NCI-H774 (cell line): ENCODE data around the gene BAIAP2L2.
"Not testable (repeated sequence)": the region's sequence is repeated elsewhere in the genome, so short reads cannot be mapped to it uniquely, and the experiment has no call there.

ENCODE experiments used
- DNase-seq: peaks from one replicate; lab custom pipeline; 2025; lab: John Stamatoyannopoulos, UW

BAIAP2L2 gene

DNA sequence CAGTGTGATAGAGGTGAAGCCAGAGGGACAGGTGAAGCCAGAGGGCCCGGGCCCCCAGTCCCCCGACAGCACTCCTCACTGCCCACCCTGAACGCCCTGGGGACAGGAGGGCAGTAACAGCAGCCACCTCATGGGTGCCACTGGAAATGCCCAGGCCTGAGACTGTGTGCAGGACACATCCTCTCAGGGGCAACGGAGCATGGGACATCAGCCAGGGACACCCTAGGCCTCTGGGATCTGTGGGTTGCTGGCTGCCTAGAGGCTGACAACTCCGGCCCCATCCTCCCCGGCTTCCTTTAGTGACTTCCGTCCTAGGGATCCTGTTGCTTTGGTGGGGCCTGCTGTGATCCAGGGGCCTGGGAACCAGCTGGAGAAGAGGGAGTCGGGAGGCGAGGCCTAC is 17.4 kb upstream of the BAIAP2L2 start:
- DNase-seq = no peak

DNA sequence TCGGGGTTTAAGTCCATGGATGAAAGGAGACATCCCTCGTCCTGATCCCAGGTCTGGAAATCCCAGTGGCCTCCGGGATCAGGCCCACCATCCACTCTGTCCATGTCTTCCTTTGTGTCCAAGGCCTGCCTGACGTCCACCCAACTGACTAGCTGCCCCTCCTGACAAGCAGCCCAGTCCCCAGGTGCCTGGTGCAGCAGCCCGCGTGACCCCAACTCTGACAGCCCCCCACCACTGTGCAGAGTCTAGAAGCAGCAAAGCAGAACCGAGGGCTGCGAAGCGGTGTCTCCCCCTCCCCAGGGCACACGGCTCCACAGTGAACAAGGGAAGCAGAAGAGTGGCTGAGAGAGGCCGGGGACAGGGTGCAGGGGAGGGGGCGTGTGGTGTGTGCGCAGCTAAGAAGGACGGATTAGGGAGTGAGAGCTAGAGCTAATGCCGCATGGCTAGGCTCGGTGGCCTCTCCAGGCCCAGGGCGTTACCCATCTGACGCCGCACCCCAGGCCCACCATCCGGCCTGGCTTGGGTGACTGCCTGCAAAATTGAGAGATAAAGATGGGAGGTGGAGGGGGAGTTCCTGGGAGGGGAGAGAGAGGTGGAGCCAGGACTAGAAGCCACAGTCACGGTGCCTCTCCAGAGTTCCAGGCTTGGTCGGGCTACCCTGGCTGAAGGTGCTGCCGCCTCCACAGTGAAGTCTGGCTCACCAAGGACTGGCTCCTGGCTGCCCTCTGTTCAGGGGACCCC is 16.6 kb upstream of the BAIAP2L2 start:
- DNase-seq = no peak

DNA sequence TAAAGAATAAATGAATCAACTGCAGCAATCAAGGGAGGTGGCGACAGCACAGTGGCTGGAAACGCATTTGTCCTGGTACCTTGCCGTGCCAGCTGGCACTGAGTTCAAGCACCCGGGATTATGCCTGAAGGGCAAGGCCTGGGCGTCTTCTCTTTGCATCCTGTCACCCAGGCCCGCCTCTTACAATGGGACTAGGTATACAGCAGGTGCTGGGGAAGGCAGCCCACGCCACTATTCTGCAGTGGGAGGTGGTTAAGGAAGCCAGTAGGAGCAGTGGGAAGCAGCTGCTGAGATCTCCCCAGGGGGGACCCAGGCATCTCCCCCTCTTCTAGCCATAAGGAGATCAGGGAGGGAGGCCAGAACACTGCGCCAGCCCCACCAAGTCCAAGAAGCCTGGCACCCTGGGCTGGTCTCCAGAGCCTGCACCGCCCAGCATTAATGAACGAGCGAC is 15.3 kb upstream of the BAIAP2L2 start:
- DNase-seq = no peak

DNA sequence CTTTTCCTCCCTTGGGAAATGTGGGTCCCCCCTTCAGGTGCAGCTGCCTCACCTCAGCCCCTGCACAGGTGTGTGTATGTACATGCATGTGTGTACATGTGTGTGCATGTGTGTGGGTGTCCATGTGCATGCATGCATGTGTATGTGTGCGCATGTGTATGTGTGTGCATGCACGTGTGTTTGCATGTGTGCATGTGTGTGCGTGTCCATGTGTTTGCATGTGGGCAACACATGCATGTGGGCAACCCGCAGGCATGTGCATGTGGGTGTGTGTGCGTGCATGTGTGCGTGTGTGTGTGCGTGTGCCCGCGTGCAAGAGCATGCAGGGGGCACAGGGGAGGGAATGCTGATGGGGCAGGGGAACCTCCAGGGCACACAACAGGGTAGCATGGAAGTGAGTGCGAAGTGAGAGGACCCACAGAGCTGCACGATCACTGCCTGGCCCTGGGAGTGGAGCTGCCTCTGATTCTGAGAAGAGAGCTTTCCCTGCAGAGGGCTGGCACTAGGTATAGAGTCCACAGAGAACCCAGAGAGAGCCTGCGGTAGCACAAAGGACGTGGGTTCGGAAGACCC is 14.6 kb upstream of the BAIAP2L2 start:
- DNase-seq = no peak

DNA sequence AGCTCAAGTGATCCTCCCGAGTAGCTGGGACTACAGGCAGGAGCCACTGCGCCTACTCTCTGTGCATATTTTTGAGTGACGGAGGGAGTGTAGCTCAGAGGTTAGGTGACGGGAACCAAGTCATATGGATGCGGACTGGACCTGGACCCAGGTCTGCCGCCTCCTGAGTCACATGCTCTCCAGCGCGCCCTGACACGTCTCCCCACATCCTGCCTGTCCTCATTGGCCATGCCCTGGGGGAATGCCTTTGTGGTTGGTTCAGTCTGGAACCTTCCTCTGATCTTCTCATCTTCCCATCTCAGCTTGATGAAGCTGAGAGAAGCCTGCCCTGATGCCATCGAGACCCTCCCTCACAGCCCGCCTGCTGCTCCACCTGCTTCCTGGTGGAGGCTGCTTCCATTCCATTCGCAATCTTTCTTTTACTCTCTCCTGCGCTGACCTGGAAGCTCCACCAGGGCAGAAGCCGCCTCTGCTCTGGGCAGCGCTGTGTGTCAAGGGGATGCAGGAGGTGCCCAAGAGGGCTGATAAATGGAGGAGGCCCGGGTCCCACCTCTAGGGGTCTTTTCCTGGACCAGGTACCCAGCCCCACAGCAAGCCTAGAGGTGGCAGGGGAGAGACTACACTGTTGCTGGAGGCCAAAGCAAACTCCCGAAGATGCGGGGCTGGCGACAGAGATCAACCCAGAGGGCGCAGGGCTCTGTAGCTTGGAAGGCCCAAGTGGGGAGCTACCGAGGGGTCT is 13.9 kb upstream of the BAIAP2L2 start:
- no peak for DNase-seq

DNA sequence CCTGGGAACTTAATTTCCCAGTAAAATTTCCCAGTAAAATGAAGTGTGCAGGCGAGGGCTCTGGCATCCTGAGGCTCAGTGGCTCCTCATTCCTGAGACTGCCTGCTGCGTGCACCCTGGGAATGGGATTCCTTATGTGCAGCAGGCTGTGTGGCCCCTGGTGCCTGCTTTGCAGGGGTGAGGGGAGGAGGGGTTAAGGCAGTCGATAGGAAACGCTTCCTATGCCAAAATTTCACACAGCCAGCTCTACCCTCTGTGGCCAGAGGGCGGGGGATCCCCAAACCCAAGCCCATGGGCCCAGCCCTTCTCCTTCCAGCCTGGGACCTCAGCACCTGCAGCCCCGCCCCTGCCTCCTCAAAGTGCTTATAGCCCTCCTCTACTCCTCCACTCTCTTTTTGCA is 12.1 kb upstream of the BAIAP2L2 start:
- no peak for DNase-seq

DNA sequence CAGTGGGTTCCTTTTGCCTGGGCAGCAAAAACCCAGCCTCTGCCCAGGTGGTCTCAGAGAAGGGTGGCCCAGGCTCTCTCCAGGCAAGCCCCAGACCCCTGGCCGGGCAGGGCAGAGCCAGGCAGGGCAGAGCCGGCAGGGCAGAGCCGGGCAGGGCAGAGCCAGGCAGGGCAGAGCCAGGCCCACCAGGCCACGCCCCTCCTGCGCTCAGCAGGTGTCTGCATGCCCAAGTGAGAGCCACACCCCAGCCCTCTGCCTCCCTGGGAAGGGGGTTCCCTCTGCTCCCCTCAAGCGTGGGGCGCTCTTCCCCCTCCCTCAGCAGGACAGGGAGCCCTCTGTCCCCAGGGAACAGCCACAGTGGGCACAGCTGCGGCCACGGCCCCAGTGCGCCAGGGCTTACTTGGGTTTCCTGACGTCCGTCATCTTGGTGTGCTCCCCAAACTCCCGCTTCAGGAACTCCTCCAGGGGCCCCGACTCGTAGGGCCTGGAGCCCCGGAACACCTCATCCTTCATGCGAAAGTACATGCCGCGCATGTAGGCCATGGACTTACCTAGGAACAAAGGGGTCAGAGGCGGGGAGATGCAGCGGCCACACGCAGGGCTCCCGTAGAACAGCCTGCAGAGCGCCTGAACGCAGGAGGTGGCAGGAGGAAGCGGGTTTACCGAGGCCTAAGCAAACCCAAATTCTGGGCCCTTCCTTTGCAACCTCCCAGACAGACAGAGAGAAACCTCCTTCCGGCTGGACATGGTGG is 10.1 kb upstream of the BAIAP2L2 start:
- DNase-seq = no peak

DNA sequence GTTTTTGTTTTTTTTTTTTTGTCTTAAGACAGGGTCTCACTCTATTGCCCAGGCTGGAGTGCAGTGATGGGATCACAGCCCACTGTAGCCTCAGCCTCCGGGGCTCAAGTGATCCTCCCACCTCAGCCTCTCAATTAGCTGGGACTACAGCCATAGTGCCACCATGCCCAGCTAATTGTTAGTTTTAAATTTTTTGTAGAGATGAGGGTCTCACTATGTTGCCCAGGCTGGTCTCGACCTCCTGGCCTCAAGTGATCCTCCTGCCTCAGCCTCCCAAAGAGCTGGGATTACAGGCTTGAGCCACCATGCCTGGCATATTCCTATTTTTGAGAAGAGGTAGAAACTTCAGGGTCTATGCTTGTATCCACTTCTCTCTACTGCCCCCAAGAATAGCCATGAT is 8.3 kb upstream of the BAIAP2L2 start:
- DNase-seq = not testable (repeated sequence)

DNA sequence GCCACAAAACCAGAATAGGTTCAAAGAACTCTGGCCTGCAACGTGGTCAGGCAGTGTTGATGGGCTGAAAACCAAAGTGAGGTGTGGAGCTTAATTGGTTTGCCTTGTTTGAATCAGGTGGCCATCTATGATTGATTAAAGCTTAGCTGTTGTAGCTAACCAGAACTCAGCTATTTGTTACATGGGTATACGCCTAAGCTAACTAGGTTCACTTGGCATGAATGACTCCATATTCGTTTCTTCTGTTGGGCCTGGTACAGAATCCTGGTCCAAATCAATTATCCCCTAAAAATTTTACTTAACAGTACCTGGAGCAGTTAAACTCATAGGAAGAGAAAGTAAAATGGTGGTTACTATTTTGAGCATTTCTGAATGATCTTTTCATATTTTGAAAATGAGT is 7.7 kb upstream of the BAIAP2L2 start:
- DNase-seq = no peak

DNA sequence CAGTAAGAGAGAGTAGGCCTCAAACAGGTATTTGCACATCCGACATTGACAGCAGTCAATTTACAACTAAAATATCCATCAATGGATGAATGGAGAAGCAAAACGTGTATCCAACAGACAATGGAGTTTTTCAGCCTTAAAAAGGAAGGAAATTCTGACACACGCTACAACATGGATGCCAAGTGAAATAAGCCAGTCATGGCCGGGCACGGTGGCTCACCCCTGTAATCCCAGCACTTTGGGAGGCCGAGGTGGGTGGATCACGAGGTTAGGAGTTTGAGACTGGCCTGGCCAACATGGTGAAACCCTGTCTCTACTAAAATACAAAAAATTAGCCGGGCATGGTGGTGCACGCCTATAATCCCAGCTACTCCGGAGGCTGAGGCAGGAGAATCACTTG is 7.1 kb upstream of the BAIAP2L2 start:
- DNase-seq = not testable (repeated sequence)

DNA sequence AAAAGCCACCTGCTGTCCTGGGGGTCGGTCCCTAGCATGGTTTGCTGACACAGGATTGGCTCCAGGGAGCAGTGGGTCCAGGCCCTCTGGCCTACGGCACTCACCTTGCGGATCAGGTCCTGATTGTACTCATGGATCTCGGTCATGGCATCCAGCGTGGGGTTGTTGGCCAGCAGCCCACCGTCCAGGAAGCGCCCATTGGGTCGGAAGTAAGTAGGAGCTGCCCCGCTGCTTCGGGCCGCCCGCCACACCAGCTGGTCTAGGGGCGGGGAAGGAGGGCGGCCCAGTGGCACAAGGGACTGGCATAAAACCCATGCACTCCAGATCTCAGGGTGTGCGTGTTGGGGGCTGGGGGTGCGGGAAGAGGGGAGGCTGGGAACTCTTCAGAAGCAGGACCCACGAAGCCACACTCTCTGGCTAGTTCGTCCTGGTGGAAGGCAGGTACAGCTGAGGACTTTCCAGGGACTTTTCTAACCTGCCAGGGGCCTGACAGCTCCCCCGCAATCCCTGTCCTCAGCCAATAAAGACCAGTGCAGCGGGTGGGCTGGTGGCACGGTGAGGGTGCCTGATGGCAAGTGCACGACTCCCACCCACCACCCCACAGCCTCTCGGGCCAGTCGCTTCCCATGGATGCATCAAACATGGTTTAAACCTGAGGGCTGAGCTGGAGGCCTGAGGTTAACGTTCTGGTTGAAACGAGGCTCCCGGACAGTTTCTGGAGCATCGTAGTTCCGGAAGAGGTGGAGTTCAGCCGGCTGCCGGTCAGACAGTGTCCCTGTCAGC is 5.1 kb upstream of the BAIAP2L2 start:
- DNase-seq = no peak

DNA sequence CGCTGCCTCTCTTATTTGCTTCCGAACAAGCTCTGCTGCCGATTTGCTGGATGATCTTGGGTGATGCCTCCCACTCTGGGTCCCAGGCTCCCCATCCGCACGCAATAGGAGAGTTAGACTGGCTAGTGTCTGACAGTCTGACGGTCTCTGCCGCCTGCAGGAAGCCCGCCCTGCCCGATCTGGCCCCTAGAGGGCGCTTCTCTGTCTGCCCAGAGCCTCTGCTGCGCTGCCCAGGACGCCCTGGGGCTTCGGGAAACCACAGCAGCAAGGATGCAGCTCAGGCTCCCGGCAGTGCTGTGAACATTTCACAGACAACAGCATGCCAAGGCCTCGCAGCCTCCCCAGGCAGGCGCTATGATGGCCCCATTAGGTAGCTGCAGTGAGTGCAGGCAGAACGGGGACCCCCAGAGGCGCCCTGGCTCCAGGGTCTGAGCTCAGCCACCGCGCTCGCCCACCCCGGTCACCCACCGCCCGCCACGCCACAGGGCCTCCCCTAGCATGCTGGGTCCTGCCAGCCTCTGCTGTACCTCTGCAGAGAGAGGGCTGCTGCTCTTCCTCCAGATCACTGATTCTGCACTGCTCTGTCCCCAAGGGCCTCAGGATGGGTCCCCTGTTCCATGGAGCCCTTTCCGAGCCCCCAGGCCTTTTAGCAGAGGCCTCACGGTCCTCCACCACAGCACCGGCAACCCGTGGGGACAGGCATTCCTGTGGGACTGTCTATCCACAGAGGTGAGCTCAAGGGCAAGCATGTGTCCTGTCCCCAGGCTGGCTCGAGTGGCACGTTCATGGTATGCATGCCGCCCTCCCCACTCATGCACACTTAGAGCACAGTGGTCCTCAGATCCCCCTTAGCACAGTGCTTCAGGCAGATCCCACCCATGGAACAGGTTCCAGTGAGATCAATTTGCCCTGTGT is 4.3 kb upstream of the BAIAP2L2 start:
- no peak for DNase-seq

DNA sequence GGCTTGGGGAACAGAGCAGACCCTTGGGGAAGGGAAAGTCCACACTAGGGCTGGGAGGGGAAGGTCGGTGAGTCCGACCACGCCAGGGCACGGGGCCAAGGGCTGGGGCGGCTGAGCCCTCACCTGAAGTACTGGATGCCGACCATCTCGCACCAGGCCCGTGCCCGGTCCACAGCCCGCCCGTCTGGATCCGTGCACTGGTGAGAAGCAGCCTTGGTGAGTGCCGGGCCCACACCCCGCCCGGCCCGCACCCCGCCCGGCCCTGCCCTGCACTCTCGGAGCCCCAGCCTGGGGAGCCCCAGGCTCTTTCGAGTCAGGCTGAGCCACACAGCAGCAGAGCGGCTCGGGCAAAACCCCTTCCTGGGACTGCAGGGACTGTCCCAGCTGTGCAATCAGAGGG is 1.9 kb upstream of the BAIAP2L2 start:
- DNase-seq = no peak

DNA sequence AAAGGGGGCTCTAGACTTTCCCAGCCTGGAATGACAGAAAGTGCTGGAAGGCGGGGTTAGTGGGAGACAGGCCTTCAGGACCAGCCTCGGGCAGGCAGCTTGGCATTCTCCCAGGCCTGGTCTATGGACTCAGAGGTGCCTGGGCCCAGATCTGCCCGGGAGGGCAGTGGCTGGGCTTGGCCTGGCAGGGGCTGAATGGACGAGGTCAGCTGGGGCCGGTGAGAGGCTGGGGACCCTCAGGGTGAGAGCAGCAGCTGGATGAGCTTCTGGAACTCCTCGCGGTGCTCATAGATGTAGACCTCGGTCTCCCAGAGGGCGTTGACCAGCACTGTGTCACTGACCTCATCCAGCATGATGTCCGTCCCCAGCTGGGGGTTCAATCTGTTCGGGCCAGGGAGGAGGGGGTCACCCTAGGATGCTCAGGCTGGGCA is 1.5 kb upstream of the BAIAP2L2 start:
- DNase-seq = no peak

DNA sequence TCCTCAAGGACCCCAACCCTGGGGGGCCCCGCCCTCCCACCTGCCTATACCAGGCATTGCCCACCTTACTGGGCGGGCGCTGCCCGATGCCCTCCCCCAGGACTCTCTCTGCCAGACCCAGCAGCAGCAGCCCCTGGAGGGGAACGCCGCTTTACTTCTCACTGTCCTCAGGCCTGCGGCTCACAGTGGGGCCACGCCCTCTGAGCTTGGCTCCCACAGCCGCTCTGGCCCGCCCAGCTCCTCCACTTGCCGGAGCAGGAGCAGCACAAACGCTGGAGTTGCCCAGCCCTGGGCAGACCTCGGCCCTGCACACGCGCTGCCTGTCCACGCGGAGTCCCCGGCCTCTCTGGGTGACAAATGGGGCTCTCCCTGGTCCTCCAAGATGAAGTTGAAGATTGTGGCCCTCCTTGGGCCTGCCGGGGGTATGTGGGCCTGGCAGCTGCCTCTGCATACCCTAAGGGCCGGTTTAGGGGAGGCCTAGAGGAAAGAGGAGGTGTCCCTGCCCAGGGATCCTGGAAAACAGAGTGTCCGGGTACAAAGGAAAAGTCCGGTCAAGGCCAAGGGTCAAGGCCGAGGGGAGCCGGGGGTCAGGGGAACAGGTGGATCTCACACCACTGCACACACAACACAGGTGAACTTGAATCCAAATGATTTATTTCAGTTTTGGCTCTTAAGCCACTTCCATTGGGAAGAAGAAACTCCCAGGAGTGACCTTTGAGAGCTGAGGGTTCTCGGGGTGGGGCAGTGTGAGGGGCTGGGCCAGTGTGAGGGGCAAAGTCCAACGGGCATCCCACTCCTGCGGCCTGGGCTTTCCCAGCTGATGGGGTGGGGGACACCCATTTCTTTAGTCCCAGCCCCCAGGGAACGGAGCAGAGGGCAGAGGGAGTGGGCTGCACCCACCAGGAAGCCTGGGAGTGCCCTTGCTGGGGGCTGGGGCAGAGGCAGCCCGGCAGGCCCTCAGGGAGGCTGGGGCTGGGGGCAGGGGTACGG is 674 bp upstream of the BAIAP2L2 start:
- no peak for DNase-seq

DNA sequence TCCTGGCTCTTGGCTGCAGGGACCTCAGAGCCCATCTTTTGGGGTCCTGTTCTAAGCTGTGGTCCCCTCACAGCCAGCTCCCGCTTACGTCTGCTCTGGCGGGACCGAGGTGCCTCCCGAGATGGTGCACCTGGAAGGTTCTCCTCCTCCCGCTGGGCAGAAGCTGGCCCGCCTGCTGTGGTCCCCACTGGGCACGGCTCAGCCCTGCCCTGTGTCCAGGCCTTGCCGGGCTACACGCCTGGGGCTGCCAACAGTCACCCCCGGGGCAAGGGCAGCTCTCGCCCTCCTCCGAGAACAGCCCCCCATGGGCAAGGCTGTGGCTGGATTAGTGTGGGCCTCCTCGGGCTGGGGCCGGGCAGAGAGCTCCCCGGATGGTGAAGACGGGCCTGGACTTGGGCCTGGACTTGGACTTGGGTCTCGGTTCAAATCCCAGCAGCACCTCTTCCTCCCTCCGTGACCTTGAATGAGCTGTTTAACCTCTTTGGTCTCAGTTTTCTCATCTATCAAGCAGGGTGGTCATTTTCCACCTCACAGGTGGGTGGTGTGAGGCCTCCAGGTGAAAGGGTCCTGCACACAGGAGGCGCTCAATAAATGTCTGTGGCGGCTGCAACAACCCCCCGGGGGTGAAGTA is 998 bp downstream of the BAIAP2L2 start:
- DNase-seq = no peak

DNA sequence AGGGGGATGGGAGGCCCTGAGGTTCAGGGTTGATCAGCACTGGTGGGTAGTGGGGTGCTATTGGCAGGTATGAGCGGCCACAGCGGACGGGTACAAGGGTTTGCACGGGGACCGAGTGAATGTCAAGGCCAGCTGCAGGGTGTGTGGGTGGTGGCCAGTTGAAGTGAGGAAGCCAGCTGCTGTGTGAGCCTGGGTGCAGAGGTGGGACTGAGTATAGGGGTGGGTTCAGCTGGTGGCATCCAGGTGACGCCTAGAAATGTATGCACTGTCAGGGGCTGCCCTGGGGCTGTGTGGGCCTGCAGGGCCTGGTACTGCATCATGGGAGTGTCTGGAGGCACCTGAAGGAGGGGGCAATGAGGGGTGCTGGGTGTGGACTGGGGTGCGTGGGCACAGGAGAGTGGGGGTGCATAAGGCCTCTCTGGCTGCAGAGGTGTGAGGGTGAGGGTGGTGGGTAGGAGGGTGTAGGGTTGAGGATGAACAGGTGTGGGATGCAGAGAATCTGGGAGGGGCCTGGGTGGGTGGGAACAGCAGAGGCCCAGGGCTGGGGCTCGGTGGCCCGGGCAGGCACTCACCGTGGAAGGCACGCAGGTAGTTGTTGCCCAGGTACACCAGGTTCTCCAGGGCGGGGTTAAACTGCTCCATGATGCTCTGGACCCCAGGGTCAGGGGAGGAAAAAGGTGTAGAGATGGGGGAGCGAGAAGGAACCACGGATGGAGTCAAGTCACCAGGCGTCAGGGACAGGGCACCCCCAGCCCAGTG is 1.7 kb downstream of the BAIAP2L2 start:
- DNase-seq = no peak
